Activated T-cell treated with anti-CD3 and anti-CD28 coated beads, Interleukin-2, amount 50 U/mL, for 48 hours (primary cell): ENCODE data around the gene STOM.

Experiments used
- DNase-seq, 2 experiments: peaks; one replicate each; pipeline ENCODE4 v3.0.0-alpha.2; 2020

The STOM gene

GRCh38 chr9:121318631-121319382, 51.2 kb downstream of the STOM start:
- DNase-seq: no peak

- DNase-seq: no peak
Observed at GRCh38 chr9:121317737-121318630, 52.1 kb downstream of the STOM start.

- no peak for DNase-seq
Observed at GRCh38 chr9:121316852-121317373, 53.1 kb downstream of the STOM start.

GRCh38 chr9:121316378-121316777, 53.7 kb downstream of the STOM start:
- no peak for DNase-seq

- no peak for DNase-seq
Observed at GRCh38 chr9:121313458-121314152, 56.4 kb downstream of the STOM start.

GRCh38 chr9:121312169-121312568, 57.9 kb downstream of the STOM start:
- no peak for DNase-seq

GRCh38 chr9:121310571-121310970, 59.5 kb downstream of the STOM start:
- no peak for DNase-seq

- no peak for DNase-seq
Observed at GRCh38 chr9:121309833-121310425, 60.1 kb downstream of the STOM start.

- no peak for DNase-seq
Observed at GRCh38 chr9:121309171-121309570, 60.9 kb downstream of the STOM start.

GRCh38 chr9:121308765-121309164, 61.3 kb downstream of the STOM start:
- no peak for DNase-seq

GRCh38 chr9:121307976-121308375, 62.1 kb downstream of the STOM start:
- DNase-seq: no peak

GRCh38 chr9:121305269-121305994, 64.6 kb downstream of the STOM start:
- DNase-seq: no peak

- no peak for DNase-seq
Observed at GRCh38 chr9:121304707-121305106, 65.3 kb downstream of the STOM start.

- no peak for DNase-seq
Observed at GRCh38 chr9:121303456-121304451, 66.3 kb downstream of the STOM start.

GRCh38 chr9:121302786-121303185, 67.3 kb downstream of the STOM start:
- DNase-seq: no peak

GRCh38 chr9:121302341-121302740, 67.7 kb downstream of the STOM start:
- no peak for DNase-seq

GRCh38 chr9:121301881-121302286, 68.2 kb downstream of the STOM start:
- no peak for DNase-seq

GRCh38 chr9:121300283-121301119, 69.5 kb downstream of the STOM start:
- DNase-seq: no peak

GRCh38 chr9:121299467-121300282, 70.4 kb downstream of the STOM start:
- DNase-seq: peak; percentile 36 to 55
